Hepatocyte (in vitro differentiated cells): Measurements from ENCODE around the gene MEG3. TPM values are rescaled to one million over a fixed set of nuclear protein-coding genes. Genes with fewer than 3 reads are reported as not detected.
"Not testable (repeated sequence)": the region's sequence is repeated elsewhere in the genome, so short reads cannot be mapped to it uniquely, and the experiment has no call there.

ENCODE experiments used
- DNase-seq: peaks from one replicate; pipeline ENCODE4 v3.0.0-alpha.2; 2016; ENCODE audit warnings: low spot score
- H2AFZ ChIP-seq: fragments of 200-600 bp; sonication (generic); 2 replicates; pipeline ENCODE4 v1.6.0; 2016; ENCODE audit warnings: antibody characterized with exemption, mild to moderate bottlenecking
- H3K27ac ChIP-seq: fragments of 200-600 bp; sonication (generic); 2 replicates; pipeline ENCODE4 v1.5.1; 2016; ENCODE audit warnings: mild to moderate bottlenecking
- H3K27me3 ChIP-seq: fragments of 200-600 bp; sonication (generic); 2 replicates; pipeline ENCODE4 v1.6.1; 2016
- H3K36me3 ChIP-seq: fragments of 200-600 bp; sonication (generic); replicated peaks from 2 replicates; pipeline ENCODE4 v1.5.1; 2016; ENCODE audit warnings: low read depth; ENCODE audit not compliant: insufficient read depth
- H3K4me1 ChIP-seq: fragments of 200-600 bp; sonication (generic); 2 replicates; pipeline ENCODE4 v1.5.1; 2016; ENCODE audit warnings: mild to moderate bottlenecking, moderate library complexity; ENCODE audit not compliant: insufficient read depth
- H3K4me2 ChIP-seq: fragments of 200-600 bp; sonication (generic); 2 replicates; pipeline ENCODE4 v1.6.0; 2016
- H3K4me3 ChIP-seq: fragments of 200-600 bp; sonication (generic); 2 replicates; pipeline ENCODE4 v1.5.1; 2016; ENCODE audit warnings: mild to moderate bottlenecking
- H3K79me2 ChIP-seq: fragments of 200-600 bp; sonication (generic); 2 replicates; pipeline ENCODE4 v1.6.0; 2017; ENCODE audit warnings: mild to moderate bottlenecking
- H3K9me2 ChIP-seq: fragments of 200-600 bp; sonication (generic); replicated peaks from 2 replicates; pipeline ENCODE4 v1.6.0; 2017; ENCODE audit warnings: mild to moderate bottlenecking; ENCODE audit not compliant: insufficient read depth
- H3K9me3 ChIP-seq: fragments of 200-600 bp; sonication (generic); 2 replicates; pipeline ENCODE4 v1.5.1; 2016; ENCODE audit warnings: low read depth, mild to moderate bottlenecking
- H4K20me1 ChIP-seq: fragments of 200-600 bp; sonication (generic); 2 replicates; pipeline ENCODE4 v1.6.0; 2016; ENCODE audit warnings: mild to moderate bottlenecking; ENCODE audit not compliant: insufficient read depth, poor library complexity, severe bottlenecking
- EZH2 ChIP-seq: fragments of 200-600 bp; sonication (generic); IDR thresholded peaks from 2 replicates; pipeline ENCODE4 v1.6.1; 2016; ENCODE audit warnings: antibody characterized with exemption, mild to moderate bottlenecking, borderline replicate concordance
- EZH2phosphoT487 ChIP-seq: fragments of 200-600 bp; sonication (generic); IDR thresholded peaks from one replicate; pipeline ENCODE4 v1.6.1; 2018; ENCODE audit warnings: antibody characterized with exemption, mild to moderate bottlenecking, low read depth, moderate library complexity; ENCODE audit not compliant: unreplicated experiment, severe bottlenecking
- WGBS: methylation state at CpG from one replicate; pipeline ENCODE4 v1.1.6; 2016; ENCODE audit warnings: low lambda C conversion rate; ENCODE audit errors: missing lambda C conversion rate; 5-methylcytosine and 5-hydroxymethylcytosine counted together
- polyA plus RNA-seq: library from polyadenylated mRNA; unstranded; fragments of >200 nt; fragmentation: Nextera tagmentation; extraction: Ambion mirVana; gene quantifications from 2 replicates; pipeline ENCODE4 v1.2.1, GENCODE V29; 2016
- total RNA-seq: library from RNA; depleted of rRNA; stranded (reverse); fragments of >200 nt; gene quantifications from 2 replicates; pipeline ENCODE4 v1.2.3, GENCODE V29; 2014
- TF ChIP-seq, protein P1 (sequence below): fragments of 200-600 bp; sonication (generic); IDR thresholded peaks from 2 replicates; pipeline ENCODE4 v1.5.1; 2016; ENCODE audit warnings: antibody characterized with exemption, mild to moderate bottlenecking; ENCODE audit not compliant: poor library complexity

MEG3 gene
- total and polyA plus RNA-seq, 2 experiments from 2014 or later: not detected

DNA sequence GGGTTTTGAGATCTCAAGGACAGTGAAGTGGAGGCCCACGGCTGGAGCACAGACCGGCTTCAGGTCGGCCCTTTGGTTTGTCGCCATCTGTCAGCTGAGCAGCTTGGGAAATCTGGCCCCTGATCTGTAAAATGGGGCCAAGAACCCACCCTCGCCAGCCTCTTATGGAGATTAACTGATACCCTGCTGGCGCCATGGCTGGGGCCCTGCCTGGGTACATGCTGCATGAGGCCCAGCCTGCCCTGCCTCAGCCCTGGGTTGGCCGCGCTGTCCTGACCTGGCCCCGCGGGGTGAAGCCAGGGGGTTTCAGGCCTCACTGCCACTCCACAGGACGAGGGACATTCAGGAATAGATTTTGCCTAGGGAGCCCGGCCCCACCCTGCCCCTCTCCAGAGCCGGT is 33.9 kb upstream of the MEG3 start:
- TF ChIP-seq, protein P1, sequence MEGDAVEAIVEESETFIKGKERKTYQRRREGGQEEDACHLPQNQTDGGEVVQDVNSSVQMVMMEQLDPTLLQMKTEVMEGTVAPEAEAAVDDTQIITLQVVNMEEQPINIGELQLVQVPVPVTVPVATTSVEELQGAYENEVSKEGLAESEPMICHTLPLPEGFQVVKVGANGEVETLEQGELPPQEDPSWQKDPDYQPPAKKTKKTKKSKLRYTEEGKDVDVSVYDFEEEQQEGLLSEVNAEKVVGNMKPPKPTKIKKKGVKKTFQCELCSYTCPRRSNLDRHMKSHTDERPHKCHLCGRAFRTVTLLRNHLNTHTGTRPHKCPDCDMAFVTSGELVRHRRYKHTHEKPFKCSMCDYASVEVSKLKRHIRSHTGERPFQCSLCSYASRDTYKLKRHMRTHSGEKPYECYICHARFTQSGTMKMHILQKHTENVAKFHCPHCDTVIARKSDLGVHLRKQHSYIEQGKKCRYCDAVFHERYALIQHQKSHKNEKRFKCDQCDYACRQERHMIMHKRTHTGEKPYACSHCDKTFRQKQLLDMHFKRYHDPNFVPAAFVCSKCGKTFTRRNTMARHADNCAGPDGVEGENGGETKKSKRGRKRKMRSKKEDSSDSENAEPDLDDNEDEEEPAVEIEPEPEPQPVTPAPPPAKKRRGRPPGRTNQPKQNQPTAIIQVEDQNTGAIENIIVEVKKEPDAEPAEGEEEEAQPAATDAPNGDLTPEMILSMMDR: no peak
- no peak for TF ChIP-seq EZH2phosphoT487
- TF ChIP-seq EZH2: no peak

GRCh38 chr14:100796946-100797345 is 29.0 kb upstream of the MEG3 start:
- 92% methylated on average over 4 of the region's 4 CpGs for WGBS
- DNase-seq: no peak
- peaks cover 3% of the 10 kb centered on the region for H3K4me1 ChIP-seq
- no peak overlapping the region for H3K27ac ChIP-seq
- H3K9me2 ChIP-seq: no peaks in the 10 kb centered on the region
- H3K9me3 ChIP-seq: no peaks in the 10 kb centered on the region
- no peaks in the 10 kb centered on the region for H3K36me3 ChIP-seq
- H3K4me3 ChIP-seq: no peak overlapping the region
- no peaks in the 10 kb centered on the region for H3K27me3 ChIP-seq
- TF ChIP-seq EZH2phosphoT487: no peak
- TF ChIP-seq EZH2: no peak
- TF ChIP-seq, protein P1: no peak
- H3K79me2 ChIP-seq: no peaks in the 10 kb centered on the region
- no peaks in the 10 kb centered on the region for H4K20me1 ChIP-seq
- H2AFZ ChIP-seq: no peak overlapping the region
- no peak overlapping the region for H3K4me2 ChIP-seq

More for the DNA sequence above, 33.9 kb upstream of the MEG3 start:
- no peak for DNase-seq
- Histone ChIP-seq H3K27ac (peak overlapping the region; percentile 90), H3K4me1 (peaks cover 32% of the 10 kb centered on the region), H3K4me2 (no peak overlapping the region), H3K36me3 (no peaks in the 10 kb centered on the region), H2AFZ (no peak overlapping the region), H3K9me3 (no peaks in the 10 kb centered on the region), H3K4me3 (no peak overlapping the region), H3K79me2 (no peaks in the 10 kb centered on the region), H4K20me1 (no peaks in the 10 kb centered on the region), H3K27me3 (no peaks in the 10 kb centered on the region), H3K9me2 (no peaks in the 10 kb centered on the region)
- 96% methylated on average over 13 of the region's 13 CpGs for WGBS

- Histone ChIP-seq H3K4me3 (no peak overlapping the region), H3K9me3 (no peaks in the 10 kb centered on the region), H4K20me1 (no peaks in the 10 kb centered on the region), H2AFZ (no peak overlapping the region), H3K79me2 (no peaks in the 10 kb centered on the region), H3K27ac (no peak overlapping the region), H3K9me2 (no peaks in the 10 kb centered on the region), H3K4me2 (no peak overlapping the region), H3K27me3 (no peaks in the 10 kb centered on the region), H3K4me1 (no peaks in the 10 kb centered on the region), H3K36me3 (no peaks in the 10 kb centered on the region)
- TF ChIP-seq EZH2 (no peak), EZH2phosphoT487 (no peak)
- TF ChIP-seq, protein P1: no peak
- WGBS: 82% methylated on average over 4 of the region's 4 CpGs
- no peak for DNase-seq
Measured at GRCh38 chr14:100800041-100800440, 25.9 kb upstream of the MEG3 start.

DNA sequence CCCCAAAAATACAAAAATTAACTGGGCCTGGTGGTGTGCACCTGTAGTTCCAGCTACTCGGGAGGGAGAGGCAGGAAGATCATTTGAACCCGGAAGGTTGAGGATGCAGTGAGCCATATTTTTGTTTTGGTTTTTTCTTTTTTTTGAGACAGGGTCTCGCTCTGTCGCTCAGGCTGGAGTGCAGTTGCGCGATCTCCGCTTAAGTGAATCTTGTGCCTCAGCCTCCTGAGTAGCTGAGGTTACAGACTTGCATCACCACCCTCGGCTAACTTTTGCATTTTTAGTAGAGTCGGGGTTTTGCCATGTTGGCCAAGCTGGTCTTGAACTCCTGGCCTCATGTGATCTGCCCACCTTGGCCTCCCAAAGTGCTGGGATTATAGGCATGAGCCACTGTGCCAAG is 24.5 kb upstream of the MEG3 start:
- not testable (repeated sequence) for H3K9me2 ChIP-seq, H3K27me3 ChIP-seq, H3K36me3 ChIP-seq, H2AFZ ChIP-seq, H3K4me3 ChIP-seq, H3K9me3 ChIP-seq, DNase-seq, H3K4me1 ChIP-seq, H3K79me2 ChIP-seq, H4K20me1 ChIP-seq, H3K4me2 ChIP-seq, H3K27ac ChIP-seq
- WGBS: 97% methylated on average over 9 of the region's 9 CpGs
